ENCODE data around the gene LMTK2.
"Not testable (repeated sequence)": the region's sequence is repeated elsewhere in the genome, so short reads cannot be mapped to it uniquely, and the experiment has no call there.

The LMTK2 gene

DNA sequence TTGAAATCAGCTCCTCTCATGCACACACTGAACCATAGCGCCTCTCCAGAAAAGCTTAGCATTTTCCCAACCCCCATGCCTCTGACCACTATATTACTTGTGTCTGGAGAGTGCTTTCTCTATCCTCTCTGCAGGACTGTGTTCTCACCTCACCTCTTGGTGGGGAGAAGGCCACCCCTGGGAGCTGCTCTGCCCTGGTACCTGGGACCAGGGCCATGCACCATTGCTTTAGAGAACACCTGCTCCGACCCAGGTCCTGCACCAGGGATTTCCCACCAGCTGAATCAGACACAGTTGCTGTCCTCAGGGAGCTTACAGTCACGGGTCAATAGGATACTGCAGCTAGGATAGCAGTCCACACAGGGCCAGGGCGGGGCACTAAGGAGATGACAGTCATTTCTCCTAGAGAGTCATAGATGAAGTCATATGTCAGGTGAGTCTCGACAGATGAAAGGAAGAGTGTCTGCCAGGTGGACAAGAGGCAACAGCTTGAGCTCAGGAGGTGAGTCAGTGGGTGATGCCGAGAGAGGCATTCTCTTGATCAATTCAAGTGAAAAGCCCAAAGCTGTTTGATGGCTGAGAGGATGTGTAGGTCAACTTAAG lies 619 bp upstream of the LMTK2 start:
- DNase-seq (ENCODE audit: low read depth), result no peak

DNA sequence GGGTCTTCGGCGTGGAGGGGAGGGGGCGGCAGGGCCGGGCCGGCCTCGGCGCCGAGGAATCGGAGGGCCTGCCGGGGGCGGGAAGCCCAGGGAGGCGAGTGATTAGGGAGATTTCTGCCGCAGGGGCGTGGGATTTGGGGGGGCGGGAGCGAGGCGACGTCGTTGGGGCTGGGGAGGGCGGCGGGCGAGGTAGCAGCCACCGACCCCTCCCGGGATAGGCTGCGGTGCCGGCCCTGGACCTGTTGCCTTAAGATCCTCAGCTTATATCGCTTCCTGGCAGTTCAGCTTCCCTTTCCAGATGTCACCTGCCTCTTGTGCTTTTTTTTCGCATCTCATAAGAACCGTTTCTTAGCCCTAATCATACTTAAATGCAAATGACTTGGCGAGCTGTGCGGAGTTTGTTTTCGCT lies 655 bp downstream of the LMTK2 start:
- DNase-seq (ENCODE audit: low read depth), result no peak

DNA sequence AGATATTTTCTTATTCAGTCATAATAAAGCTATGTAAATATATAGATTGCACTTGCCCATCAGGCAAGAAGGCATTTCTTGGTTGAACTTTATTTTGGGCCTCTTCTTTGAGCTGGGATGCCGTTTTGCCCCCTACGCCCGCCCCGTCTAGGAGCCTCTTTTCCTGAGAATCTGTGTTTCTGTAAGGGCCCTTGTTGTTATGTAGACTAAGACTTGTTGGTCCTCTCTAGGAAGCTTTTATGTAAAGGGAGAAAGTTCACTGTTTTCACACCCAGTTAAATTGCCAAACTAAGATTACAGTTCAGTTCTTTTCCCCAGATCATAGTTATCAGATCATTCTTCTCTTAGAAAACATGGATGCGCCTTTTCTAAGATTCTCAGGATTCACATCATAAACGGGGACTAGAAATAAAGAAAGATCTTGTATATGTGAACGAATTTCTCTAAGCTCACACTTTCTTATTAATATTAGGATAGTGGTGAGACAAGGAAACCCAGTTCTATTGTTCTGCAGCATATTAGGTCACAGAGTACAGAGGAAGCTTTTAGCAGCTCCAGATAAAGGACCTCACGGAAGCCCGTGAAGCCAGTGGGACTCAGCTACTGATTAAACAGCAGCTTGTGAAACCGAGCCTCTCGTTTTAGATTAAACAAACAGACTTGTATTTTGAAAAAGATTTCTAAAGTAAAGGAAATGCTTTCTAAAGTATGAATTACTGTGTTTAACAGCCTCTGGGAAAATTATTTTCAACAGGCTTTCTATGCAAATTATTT lies 3.8 kb downstream of the LMTK2 start:
- DNase-seq (ENCODE audit: low read depth), result no peak

DNA sequence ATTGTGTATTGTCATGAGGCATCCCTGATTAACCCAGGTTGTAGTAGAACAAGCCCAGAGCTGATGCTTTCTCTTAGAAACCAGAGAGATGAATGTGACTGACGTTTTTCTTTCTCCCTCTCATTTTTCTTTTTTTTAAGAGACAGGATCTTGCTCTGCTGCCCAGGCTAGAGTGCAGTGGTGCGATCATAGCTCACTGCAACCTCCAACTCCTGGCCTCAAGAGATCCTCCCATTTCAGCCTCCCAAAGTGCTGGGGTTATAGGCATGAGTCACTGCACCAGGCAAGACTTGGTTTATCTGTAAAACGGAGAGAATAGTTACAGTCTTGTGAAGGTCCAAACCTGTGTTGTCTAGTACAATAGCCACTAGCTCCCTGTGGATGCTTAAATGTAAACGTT lies 5.4 kb downstream of the LMTK2 start:
- no peak for DNase-seq (ENCODE audit: low read depth)

DNA sequence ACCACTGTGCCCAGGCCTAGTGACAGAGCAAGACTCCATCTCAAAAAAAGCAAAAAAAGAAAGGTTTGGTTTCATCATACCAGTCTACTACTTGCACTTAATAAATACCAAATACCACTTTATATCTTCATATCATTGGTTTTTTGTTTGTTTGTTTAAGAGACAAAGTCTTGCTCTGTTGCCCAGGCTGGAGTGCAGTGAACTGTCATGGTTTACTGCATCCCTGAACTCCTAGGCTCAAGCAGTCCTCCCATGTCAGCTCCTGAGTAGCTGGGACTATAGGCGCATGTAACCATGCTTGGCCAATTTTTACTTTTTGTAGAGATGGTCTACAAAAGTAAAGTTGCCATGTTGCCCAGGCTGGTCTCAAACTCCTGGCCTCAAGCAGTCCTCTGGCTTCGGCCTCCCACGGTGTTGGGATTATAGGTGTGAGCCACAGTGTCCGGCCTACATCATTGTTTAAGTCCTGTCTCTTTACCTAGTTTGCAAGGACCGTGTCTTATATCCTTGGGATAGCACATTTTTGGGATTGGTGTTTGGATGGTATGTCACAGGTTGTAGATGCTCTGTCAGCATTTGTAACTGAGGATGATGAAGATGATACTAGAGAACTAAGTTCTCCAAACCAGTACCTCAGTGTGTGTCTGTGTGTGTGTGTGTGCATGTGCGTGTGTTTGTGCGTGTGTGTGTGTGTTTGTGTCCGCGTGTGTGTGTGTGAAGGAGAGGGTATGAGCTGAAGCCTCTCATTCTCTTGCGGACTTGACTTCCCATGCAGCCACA lies 9.3 kb downstream of the LMTK2 start:
- DNase-seq (ENCODE audit: low read depth), result no peak

DNA sequence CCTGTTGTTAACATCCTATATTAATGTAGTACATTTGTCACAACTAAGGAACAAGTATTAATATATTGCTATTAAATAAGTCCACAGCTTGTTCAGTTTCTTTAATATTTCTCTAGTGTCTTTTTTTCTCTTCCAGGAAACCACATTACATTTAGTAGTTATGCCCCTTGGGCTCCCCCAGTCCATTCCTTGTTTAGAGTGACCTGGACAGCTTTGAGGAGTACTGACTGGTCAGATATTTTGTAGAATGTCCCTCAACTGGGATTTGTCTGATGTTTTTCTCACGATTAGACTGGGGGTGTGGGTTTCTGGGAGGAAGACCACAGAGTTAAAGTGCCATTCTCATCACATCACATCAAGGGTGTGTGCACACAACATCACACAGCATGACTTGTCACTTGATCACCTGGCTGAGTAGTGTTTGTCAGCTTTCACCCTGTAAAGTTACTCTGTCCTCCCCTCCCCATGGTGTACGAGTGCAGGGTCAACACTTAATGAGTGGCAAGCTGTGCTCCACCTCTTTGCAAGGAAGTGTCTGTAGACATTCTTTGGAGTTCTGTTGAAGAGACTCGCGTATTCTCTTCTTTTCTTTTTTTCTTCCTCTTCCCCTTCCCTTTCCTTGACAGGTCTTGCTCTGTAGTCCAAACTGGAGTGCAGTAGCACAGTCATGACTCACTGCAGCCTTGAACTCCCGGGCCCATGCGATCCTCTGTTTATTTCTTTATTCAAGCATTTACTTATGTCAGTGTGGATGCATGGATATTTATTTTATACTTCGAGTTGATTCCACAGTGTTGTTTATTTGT lies 10.2 kb downstream of the LMTK2 start:
- DNase-seq (ENCODE audit: low read depth), result no peak

DNA sequence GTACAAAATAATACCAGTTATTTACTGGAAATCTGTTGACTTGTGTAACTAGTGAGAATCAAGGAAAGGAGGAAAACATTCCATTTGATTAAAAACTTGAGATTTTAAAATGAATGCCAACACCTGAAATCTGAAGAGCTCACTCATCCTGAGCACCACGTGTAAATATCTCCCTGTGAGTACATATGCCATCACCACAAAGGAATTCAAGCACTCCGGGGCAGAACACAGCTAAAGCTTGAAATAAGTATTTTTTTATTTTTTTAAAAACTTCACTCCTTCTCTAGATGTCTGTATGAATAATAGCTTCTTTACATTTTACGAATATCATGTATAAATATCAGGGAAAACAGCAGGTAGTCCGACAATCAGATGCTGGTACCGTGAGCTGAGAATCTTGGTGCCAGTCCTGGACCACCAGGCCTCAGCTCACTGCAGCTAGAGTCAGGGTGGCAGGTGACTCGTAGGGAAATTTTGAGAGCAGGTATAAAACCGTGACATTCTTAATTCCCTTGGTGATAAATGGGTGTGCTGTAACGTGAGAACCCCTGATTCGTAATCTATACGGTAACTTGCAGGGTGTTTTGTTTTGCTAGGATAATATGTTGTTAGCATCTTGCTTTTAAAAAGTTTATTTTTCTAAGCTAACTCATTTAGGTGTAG lies 12.7 kb downstream of the LMTK2 start:
- DNase-seq (ENCODE audit: low read depth), result no peak

DNA sequence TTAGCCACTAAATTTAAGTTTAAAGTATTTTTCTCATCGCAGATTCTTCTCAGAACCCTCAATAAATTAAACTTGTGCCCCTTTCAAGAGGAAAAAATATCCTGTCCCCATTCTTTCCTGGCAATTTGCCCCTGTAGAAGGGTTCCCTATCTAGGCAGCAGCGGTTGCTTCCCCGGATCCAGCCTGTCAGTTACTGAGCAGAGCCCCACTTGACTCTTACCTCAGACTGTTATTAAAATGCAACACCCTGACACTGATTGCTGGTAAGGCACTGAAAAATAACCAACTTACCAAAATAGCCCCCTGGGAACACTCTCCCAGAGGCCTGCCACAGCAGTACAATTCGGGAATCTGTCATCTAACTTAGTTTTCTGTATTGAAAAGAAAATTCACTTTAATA lies 13.9 kb downstream of the LMTK2 start:
- no peak for DNase-seq (ENCODE audit: low read depth)

DNA sequence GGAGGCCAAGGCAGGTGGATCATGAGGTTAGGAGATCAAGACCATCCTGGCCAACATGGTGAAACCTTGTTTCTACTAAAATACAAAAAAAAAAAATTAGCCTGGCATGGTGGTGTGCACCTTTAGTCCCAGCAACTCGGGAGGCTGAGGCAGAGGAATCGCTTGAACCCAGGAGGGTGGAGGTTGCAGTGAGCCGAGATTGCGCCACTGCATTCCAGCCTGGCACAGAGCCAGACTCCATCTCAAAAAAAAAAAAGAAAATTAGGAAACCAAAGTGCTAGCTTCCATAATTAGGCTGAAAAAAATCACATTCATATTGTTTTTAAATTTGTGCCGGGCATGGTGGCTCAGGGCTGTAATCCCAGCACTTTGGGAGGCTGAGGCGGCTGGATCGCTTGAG lies 14.7 kb downstream of the LMTK2 start:
- not testable (repeated sequence) for DNase-seq (ENCODE audit: low read depth)

DNA sequence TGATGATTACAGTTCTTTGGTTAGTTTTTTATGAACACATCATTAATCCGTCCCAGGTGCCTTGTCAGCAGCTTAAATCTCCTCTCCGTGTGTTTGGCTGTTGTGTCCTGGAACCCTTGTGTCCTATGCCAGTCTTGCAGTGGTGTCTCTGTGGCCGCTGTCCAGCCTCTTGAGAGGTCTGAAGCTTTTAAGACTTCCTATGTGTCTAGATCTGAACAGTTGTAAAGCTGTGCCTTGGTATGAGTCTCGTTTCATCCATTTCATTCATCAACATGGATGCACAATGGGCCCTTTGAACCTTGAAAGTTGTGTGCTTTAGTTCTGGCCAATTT lies 16.7 kb downstream of the LMTK2 start:
- no peak for DNase-seq (ENCODE audit: low read depth)

DNA sequence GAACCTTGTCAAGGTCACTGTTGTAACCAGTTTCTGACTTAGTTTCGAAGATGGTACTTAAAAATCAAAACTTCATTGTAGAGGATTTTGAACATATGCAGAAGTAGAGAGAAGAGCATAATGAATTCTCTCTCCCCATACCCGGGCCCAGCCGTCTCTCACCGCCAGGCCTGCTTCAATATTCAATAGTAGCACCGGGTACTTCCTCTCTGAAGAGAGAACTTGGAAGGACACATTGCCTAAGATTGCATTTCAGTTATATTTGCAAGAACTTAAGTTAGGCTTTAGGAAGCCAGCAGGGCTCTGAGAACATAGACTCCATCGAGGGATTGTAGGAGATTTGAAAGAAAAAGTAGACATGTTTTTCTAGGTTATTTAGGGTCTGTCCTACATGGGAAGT lies 19.1 kb downstream of the LMTK2 start:
- DNase-seq (ENCODE audit: low read depth), result no peak

DNA sequence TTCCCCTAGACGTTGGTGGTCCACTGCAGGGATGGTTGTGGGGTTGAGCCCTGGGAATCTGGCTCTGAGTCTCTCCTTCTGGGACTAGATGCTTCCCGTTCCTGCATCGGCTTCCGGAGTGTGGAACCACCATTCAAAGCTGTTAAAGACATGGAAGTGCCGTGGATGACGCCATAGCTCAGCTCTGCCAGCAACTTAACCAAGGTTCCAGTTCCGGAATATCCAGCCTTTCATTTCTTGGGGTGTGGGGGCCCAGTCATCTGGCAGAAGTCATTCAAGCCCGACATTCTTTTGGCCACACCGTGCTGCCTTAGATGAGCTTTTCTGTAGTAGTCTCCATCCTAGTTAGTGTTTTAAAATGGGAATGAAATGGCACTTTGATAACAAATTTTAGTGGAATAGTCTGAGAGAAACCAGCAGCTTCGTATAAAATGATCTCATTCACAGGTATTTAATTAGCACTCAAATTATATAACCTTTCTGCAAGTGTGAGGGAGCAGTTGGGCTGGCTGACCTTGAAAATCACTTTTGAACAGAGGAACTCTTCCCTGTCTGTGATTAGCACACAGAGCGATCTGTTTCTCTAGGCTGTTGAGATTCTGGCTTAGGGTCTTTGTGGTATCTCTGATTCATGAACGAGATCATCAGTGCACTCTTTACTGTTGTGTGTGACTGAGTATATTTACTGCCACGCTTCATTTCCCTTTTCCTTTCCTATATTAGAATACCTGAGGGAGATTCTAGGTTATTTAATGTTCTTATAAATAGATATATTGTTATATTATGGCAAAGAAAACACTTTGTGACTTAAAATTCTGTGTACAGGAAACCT lies 19.9 kb downstream of the LMTK2 start:
- no peak for DNase-seq (ENCODE audit: low read depth)

DNA sequence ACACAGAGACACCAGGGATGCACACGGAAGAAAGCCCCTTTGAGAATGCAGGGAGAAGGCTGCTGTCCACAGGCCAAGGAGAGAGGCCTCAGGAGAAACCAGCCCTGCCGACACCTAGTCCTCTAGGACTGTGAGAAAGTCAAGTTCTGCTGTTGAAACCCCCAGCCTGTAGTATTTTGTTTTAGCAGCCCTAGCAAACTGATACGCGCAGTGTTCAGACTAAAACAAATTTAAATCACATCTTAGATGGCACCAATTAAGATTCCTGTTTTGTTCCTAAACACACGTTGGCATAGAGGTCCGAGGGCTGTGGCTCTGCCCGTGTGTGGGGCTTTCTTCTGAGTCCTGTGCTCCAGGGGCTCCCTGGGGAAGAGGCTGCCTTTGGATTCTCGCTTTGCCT lies 21.7 kb downstream of the LMTK2 start:
- DNase-seq (ENCODE audit: low read depth), result no peak

DNA sequence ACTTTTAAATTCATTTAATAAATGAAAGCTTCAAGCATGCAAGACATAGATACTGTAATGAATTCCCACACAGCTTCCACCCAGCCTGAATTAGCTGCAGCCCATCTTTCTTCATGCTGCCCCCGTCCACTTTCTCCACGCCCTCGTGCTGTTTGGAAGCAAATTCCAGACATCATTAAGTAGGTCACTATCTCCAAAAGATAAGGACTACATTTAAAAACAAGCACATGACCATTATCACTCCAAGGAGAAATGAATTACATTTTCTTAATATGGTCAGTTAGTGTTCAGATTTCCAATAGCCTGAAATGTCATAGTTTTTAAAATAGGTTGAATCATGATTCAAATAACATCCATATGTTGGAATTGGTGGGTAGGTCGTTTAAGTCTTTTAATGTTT lies 24.3 kb downstream of the LMTK2 start:
- DNase-seq (ENCODE audit: low read depth), result no peak

DNA sequence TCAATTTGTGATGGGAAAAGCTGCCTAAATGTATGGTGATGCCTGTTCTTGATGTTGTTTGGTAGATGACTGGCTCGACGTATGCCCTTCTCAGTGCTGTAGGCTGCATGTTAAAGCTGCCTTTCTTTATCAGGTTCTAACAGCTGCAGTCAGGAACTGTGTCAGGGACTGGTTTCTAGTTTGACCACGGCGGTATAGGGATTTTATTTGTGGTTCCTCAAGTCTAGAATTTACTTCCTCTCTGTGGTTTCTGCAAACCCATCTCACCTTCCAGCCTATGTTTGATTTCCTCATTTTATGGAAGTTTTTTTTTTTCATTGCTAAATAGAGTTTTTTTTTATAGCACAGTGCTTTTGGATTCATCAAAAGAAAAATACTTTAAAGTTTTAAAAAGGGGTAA lies 26.5 kb downstream of the LMTK2 start:
- no peak for DNase-seq (ENCODE audit: low read depth)

DNA sequence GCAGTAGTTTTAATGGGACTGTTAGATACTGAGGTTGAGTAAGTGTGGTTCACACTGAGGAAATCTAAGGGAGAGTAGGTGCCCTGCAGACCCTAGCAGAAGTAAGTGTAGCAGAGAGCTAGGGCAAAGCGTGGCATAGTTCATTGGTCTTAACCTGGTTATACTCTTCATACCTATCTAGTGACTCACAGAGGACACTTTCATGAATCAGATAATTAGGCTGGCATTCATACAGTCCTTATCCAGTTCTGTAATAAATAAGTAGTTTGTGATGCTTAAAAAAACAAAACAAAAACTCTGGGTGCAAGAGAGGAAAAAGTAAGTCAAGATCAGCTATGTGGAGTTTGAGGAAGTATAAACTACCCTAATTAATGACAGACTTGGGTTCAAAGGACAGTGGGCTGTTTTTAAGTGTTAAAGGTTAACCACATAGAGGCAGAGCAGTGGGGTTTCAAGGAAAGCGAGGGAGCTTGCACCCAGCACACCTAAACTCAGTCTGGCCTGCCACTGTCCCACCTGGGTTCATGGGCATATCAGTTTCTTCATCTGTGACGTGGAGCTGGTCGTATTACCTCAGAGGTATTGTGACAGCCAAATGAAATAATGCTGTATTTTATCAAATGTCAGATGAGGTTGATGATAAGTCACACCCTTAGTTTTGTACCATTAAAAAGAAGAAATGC lies 27.1 kb downstream of the LMTK2 start:
- DNase-seq (ENCODE audit: low read depth), result no peak

DNA sequence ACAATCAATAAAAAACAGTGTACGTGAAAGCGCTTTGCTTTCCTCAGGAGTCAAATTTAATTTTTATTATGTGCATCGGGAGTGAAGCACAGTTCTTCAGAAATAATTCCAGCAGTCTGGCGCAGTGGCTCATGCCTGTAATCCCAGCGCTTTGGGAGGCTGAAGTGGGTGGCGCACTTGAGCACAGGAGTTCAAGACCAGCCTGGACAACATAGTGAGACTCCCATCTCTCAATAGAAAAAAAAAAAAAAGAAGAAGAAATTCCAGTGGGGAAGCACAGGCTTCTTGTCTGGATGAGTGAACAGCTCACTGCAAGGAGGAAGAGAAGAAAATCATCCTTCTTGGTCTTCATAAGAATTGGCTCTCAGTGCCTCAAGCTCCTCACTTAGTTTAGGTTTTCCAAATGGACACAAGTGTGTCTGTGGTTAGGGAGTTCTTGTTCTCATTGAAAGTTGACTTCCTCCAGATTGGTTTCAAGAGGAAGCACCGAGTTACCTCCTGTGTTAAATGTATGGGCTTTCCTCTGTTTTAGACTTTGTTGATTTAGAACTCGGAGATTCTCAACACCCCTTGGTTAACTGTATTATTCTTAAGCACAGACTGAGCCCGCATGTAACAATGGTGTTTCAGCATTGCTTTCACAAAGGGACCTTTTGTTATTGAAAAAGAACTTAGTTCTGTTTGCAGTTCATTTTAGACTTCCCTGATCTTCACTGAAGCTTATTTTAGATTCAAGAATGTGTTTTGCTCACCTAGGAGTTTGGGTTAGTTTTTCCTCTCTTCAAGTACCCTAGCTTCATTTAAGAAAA lies 28.0 kb downstream of the LMTK2 start:
- DNase-seq (ENCODE audit: low read depth), result no peak

DNA sequence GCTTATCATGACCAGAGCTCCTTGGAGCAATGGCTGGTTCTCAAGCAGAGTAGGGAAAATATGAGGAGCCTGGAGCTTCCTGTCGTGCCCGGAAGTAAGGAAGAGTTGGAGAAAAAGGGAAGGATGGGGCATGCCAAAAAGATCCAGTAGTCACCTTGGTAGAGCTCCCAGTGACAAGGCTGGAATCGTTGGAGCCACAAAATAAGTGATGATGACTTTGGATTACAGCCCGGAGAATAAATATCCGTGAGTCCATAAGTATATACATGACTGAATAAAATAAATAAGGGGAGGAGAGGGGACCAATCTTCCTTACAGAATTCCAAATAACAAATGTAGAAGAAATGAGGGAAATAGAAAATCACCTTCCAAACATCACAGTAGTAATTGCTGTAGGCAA lies 29.3 kb downstream of the LMTK2 start:
- no peak for DNase-seq (ENCODE audit: low read depth)

DNA sequence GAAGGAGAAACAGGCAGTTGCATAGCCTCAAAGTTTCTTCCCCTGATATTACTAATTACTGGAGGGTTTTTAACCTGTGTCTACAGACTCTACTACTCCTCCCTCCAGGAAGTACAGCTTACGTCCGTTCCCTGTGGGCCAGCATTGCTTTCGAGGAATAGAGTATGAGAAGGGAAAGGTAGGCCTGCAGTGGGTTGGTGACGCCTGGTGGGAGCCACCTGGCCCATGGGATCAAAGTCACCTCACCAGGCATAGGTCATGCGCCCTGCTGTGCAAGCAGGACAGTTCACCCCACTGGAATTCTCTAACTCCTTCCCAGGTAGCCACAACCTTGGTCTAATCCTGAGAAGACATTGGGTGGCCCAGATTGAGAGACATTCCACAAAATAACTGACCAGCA lies 29.8 kb downstream of the LMTK2 start:
- DNase-seq (ENCODE audit: low read depth), result no peak

All from activated T-cell treated with anti-CD3 and anti-CD28 coated beads for 1 hour (primary cell).